Measurements from ENCODE around the gene ADAMTS13. TPM values are rescaled to one million over a fixed set of nuclear protein-coding genes. Genes with fewer than 3 reads are reported as not detected.

ADAMTS13 gene
- total RNA-seq, 1 donor from 2014 or later, result 1.2 TPM

DNA sequence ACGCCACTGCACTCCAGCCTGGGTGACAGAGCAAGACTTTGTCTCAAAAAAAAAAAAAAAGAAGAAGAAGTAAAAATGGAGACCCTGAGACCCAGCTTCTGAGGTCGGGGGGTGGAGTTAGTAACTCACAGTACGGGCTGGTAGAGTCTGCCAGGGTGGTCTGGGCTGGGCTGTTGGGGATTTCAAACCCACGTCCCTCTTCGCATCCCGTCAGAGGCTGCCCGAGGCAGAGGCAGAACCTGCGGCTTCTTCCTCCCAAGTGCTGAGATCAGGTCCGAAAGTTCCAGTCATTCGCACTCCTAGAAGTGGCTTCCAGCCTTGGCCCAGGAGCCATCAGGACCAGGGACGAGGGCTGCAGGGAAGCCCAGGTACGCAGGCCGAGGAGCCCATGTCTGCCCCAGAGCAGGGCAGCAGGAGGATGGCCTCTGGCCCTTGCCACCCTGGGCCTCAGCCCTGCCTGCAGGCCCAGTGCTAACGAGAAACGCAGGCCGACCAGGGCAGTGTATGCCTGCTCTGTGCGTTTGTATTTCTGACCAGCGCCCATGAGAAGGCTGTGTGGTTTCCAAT is 66.6 kb downstream of the ADAMTS13 start:
- DNase-seq (ENCODE audit: low read depth), result no peak

DNA sequence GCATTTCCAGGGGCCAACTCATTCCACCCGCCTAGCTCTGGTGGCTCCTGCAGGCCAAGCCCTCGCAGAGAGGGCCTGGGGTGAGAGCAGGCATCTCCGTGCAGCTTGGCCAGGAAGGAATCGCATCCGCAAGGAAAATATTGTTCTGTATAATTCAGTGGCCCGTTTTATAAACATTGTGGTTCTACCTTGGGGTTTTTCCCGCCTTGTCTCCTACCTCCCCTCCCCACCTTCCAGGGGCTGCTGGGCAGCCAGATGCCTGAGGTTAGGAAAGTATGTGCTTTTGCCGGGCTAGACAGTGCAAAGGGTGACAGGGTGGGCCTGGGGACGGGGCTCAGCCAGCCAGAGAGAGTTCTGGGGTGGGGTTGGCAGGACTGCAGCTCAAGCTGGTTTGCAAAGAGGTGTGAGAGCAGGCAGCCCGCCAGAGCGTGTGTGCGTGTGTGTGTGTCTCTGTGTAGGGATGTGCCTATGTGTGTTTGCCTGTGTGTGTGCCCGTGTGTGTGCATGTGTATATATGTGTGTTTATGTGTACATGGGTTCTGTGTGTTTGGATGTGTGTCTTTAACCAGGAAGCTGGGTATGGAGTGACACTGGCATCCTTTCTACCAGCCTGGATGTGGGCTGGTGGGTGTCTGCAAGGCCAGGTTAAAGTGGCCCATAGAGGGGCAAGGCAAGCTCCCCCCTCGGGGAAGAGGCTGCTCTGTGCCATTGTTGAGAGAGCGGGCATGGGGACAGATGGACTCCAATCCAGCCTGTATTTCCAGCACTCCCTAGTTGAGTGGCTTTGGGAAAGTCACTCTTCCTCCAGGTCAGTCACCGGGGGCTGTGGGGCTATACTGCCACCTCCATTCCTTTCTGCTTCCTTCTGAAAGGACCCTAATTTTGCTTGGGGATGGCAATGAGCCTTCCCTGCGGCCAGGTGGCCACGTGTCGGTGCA is 67.4 kb downstream of the ADAMTS13 start:
- no peak for DNase-seq (ENCODE audit: low read depth)

DNA sequence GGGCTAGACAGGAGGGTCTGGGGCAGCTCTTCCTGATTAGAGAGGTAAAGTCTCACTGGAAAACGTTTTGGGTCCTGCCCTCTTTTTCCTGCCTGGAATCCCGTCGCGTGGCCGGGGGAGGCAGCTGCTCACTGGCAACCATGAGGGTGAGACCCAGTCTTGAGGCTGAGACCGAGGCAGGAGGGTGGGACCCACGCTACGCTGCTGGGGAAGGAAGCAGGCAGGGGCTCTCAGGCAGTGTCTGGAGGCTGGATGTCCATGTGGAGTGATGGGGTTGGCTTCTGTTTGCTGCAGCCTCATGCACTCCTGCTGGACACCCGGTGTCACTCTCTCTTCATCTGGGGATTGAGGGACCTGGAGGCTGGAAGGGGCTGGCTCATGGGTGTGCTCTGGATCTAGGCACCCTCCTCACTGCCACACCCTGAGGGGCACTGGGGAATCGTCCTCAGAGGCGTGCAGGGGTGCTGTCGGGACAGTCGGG is 68.1 kb downstream of the ADAMTS13 start:
- no peak for DNase-seq (ENCODE audit: low read depth)

DNA sequence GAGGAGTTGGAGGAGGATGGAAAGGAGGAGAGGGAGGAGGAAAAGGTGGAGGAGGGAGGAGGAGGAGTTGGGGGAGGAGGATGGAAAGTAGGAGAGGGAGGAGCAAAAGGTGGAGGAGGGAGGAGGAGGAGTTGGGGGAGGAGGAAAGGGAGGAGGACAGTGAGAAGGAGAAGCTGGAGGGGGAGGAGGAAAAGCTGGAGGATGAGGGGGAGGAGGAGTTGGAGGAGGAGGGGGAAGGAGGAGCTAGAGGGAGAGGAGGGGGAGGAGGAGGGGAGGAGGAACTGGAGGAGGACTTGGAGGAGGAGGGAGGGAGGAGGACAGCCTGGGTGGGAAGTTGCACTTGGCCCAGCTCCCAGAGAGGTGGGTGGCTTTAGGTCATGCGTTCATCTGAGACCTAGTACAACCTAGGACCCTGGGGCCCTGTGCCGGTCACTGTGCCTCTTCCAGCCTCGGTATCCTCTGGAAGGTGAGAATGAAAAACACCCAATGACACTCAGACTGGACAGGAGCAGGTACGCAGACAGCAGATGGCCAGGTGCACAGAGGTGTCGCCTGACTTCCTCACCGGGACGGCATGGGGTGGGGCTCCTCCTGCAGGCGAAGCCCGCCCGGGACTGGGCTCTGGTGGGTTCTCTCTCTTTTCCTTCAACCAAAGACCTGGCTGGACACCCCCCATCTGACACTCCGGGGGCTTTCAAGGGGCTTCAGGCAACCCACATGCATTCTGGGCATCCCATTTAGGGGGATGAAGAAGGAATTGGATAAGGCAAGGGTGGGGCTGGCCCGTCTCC is 68.9 kb downstream of the ADAMTS13 start:
- DNase-seq (ENCODE audit: low read depth), result no peak

DNA sequence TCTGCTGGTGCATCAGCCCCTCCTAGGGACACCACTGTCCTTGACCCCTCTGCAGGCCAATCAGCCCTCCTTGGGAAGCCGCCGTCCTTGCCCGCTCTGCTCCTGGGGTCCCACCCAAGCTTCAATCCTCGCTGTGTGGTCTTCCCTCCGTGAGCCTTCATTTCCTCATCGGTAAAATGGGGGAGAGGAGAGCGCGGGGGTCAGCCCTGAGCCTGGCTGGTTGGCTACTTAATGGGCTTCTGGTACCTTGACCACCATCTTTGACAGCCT is 69.4 kb downstream of the ADAMTS13 start:
- no peak for DNase-seq (ENCODE audit: low read depth)

DNA sequence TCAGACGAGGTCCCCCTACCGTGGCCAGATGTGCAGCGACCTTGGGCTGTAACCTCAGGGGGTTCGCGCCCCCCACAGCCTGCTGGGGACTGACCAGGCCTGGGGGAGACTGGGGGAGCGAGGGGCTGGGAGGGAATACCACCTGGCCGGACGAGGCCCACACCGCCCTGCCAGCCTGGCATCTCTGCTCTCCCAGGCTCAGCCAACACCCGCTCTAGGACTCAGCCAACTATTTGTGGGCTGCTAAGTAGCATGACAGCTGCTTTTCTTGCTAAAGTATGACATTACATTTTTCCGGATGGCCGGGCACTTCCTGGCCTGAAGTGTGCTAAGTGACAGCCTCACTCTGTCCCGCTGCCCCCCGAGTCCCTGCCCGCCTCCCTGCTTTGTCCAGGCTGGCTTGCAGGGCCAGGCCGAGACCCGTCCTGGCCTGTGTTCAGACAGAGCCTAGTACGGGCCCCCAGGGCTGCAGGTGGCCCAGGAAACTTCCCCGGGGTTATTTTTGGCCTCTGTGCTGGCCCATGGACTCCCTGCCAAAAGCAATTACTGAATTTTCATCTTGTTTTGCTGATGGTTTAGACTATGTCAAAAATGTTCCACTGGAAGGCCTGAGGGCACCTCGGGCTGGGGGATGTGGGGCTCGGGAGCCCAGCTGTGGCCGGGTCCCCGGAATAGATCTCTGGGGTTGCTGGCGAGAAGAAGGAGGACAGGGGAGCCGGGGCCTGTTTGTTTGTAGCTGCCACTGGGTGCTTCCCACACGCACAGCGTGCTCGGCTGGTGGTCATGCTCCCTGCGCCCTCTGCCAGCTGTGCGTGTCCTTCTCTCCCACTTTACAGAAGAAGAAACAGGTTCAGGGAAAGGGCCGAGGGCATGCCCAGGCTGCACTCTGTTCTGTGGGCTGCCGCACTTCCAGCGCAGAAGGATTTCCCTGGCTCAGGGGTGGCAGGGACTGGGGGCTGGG is 70.2 kb downstream of the ADAMTS13 start:
- DNase-seq (ENCODE audit: low read depth), result peak; percentile 95

DNA sequence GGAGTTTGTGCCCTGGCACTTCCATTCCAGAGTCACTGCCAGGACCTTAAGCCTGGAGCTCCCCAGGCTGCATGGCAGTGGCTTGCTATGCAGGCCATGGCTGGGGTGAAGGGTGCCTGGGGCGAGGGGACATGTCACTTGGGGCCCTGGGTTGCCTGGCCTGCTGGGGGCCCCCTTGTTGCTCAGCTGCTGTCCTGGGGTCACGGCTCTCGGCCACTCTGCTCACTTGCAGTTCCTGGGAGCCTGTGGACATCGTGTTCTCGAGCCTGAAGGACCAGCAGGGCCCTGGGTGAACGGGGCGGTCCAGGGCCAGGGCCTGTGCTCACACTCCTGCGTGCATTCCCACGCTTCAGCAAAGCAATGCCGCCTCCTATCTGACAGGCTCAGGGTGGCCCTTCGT is 71.3 kb downstream of the ADAMTS13 start:
- no peak for DNase-seq (ENCODE audit: low read depth)

DNA sequence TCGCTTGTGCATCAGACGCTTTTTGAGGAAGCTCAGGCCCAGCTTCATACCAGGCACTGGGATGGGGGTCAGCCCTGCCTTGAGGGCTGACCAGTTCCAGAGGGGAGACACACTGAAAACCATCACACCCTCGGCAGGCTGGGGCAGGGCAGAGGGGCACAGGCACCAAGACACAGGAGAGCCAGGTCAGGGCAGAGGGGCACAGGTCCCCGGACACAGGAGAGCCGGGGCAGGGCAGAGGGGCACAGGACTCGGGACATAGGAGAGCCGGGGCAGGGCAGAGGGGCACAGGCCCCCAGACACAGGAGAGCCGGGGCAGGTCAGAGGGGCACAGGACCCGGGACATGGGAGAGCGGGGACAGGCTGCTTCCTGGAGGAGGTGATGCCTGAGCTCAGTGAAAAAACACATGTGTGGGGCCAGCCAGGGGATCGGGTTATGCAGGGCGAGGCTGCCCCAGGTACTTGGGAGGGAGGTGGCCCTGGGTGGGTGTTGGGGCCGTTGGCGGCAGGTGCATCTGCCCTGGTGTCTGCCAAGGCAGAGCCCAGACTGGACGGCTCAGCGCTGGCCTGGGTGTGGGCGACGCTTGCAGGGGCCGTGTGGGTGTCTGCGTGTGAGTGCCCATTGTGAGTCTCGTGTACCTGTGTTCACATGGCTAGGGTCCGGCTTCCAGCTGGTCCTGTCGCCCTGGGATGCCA is 71.8 kb downstream of the ADAMTS13 start:
- no peak for DNase-seq (ENCODE audit: low read depth)

DNA sequence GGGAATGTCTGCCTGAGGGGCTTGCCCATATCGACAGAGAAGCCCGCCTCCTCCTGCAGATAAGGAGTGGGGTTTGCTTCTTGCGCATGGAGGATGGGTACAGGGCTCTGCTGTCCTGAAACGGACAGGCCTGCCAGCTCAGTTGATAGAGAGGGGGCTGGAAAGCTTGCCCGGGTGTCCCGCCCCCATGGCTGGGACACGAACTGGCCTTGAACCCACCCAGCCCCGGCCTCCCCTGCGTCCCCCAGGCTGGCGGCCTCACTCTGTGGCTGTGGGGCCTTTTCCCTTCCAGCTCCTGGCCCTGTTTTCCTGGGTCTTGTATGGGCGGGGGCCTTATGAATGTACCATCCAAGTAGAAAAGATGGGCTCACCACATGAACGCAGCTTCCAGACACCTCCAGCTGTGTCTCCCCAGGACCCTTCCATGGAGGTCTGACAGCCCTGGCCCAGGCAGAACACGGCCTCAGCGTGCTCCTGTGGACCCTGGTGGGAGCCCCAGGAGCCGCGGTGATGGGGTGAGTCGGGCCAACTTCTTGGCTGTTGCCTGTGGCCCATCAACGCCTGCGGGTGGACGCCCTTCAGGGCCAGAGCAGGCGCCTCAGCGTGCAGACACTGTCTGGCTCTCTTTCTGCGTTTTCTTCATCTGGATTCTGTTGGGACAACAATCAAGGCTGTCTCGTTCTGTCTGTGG is 72.6 kb downstream of the ADAMTS13 start:
- DNase-seq (ENCODE audit: low read depth), result no peak

DNA sequence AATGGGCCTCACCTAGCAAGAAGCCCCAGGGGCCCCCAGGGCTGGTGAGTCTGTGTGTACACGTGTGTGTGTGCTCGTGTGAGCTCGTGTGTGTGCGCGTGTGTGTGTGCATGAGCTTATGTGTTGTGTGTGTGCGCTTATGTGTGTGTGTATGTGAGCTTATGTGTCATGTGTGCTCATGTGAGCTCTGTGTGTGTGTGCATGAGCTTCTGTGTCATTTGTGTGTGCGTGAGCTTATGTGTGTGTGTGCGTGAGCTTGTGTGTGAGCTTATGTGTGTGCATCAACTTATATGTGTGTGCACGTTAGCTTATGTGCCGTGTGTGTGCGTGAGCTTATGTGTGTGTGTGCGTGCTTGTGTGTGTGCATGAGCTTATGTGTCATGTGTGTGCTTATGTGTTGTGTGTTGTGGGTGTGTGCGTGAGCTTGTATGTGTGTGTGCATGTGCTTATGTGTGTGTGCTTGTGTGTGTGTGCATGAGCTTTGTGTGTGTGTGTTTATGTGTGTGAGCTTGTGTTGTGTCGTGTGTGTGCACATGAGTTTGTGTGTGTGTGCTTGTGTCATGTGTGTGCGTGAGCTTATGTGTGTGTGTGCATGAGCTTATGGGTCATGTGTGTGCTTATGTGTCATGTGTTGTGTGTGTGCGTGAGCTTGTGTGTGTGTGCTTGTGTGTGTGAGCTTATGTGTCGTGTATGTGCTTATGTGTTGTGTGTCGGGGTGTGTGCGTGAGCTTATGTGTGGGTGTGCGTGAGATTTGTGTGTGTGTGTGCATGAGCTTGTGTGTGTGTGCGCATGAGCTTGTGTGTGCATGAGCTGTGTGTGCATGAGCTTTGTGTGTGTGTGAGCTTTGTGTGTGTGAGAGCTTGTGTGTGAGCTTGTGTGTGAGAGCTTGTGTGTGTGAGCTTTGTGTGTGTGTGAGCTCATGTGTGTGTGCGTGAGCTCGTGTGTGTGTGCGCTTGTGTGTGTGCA is 73.4 kb downstream of the ADAMTS13 start:
- no peak for DNase-seq (ENCODE audit: low read depth)

DNA sequence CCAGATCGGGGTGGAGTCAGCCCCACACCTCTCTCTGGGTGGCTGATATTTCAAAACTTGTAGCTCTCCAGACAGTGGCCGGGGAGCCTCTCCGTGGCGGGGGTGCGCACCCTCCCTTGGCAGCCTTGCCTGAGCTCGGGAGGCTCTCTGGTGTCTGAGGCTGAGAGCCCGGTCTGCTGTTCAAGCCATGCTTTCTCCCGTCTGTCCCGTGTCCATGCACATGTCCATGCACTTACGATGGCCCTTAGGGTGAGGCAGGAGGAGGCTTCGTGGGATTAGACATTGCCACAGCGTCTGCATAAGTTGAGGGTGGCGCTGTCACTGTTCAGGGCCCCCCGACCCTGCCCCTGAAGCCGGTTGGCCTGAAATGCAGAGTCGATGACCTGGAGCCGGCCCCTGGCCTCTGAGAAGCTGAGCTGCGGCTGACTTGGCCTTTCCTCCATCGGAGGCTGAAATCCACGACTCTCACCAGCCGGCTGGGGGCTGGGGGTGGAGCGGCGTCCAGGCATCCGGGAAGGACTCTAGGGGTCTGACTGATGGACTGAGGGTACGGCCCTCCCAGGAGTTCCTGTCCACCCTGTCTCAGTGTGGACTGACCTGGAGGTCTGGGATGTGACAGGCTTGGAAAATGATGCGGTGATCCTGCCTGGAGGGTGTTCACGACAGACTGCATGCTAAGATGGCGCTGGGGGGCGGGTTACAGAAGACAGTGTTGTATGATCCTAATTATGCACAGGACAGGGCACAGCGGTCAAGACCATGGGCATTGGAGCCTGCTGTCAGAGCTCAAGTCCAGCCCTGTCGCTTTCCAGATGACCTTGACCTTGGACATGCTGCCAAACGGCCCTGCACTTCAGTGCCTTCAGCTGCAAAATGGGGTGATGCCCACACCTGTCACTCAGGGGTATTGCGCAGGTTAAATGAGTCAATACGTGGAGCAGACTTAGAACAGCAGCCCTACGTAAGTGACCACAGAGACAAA is 75.0 kb downstream of the ADAMTS13 start:
- no peak for DNase-seq (ENCODE audit: low read depth)

DNA sequence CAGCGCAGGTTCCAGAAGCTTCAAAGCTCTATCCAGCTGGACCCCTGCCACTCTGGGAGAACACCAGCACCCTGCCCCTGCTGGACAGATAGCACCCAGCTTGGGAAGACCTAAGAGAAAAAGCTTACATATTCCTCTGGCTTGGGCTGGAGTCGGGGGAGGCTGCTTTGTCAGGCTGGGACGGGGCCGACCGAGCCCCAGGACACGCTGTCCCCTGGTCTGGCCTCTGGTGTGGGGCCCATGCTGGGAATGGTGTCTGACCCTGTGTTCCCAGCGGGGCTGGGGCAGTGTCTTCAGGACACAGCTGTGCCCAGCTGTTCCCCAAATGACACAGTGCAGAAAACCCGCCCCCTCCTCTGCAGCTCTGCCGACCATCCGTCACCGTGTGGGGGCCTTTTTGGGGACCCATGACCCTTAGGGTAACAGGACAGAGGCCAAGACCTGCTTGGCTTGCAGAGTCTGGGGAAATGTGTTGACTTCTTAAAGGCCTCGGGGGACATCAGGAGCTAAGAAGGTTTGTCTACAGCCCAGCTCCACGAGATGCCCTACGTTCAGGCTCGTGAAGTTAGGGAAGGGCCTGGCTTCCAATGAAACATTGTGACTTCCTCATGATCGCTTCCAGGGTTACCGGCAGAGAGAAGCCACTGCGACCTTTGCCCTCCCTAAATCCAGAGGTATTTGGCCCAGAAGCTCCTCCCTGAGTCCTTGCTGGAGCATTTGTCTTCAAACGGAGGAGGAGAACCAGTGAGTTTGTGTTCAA is 77.1 kb downstream of the ADAMTS13 start:
- no peak for DNase-seq (ENCODE audit: low read depth)

DNA sequence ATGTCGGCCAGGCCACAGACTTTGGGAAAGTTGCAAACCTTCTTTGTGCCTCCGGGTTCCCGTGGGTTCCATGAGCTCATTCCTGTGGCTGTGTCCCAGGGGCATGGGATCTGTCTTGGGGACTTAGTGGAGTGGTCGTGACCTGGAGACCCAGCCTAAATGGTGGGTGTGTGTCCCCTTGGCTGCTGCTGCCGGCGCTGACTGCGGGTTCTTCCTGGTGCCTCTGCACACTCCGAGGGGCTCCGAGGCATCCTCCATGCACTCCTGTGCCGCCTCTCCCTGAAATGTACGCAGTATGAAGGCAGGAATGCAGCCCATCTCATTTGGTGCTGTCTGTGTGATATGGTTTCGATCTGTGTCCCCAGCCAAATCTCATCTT is 77.7 kb downstream of the ADAMTS13 start:
- no peak for DNase-seq (ENCODE audit: low read depth)

DNA sequence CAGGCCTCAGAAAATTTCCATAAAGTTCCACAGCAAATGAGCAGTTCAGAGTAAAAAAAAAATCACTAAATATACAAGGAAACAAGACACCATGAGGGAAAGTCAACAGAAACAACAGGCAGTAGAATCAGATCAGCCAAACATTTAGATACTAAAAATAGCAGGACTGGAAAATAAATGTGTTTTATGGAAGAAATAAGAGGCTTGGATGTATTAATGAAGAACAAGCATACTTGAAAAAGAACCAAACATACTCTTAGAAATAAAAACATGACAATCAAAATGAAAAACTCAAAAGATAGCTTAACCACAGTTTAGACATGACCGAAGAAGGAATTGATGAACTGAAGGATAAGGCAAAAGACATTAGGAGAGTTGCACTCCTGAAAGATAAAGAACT is 79.9 kb downstream of the ADAMTS13 start:
- no peak for DNase-seq (ENCODE audit: low read depth)

DNA sequence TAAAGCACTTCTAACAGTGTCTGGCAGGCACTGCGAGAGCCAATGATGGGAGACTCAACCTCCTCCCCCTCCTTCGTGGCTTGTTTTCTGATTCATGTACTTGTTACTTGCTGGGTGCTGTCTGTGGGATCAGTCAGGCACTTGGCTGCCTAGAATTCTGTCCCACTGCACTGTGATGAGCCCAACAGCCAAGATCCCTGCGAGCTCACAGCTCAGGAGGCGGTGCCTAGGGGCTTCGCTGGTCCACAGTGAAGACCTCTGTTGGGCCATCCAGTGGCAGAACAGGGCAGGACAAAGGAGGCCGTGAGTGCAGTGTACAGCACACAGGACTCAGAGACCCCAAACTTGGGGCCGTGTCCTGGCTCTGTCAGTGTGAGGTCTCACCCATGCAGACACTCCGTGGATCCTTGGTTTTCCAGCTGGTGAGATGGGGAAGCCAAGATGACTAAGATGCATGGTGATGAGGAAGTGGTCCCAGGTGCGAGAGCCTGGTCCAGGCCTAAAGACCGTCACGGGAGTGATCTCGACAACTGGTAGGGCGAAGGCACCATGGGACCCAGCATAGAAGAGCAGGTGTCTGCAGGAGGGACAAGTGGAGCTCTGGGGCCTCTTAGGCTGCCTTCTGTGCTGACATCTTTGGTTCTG is 83.1 kb downstream of the ADAMTS13 start:
- no peak for DNase-seq (ENCODE audit: low read depth)

All from myocyte (in vitro differentiated cells).